ENCODE data around the gene MON1A.

MON1A gene

DNA sequence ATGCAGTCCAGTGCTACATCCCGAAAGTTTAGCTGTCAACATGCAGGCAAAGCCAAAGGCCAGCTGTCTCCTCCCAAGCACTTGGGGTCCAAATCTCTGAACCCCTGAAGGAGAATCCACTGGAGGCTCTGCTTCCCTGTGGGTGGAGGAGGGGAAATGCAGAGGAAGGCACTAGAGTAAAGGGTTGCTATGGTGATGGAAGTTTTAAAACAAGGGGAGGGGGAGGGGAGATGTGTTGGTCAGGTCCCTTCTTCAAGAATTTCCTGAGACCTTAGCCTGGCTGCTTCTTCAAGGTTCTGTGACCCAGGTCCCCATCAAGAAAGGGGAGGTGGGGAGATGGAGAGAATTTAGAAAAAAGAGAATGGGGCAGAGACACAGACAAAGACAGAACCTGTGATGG lies 62.2 kb downstream of the MON1A start:
- TF ChIP-seq, protein P1, sequence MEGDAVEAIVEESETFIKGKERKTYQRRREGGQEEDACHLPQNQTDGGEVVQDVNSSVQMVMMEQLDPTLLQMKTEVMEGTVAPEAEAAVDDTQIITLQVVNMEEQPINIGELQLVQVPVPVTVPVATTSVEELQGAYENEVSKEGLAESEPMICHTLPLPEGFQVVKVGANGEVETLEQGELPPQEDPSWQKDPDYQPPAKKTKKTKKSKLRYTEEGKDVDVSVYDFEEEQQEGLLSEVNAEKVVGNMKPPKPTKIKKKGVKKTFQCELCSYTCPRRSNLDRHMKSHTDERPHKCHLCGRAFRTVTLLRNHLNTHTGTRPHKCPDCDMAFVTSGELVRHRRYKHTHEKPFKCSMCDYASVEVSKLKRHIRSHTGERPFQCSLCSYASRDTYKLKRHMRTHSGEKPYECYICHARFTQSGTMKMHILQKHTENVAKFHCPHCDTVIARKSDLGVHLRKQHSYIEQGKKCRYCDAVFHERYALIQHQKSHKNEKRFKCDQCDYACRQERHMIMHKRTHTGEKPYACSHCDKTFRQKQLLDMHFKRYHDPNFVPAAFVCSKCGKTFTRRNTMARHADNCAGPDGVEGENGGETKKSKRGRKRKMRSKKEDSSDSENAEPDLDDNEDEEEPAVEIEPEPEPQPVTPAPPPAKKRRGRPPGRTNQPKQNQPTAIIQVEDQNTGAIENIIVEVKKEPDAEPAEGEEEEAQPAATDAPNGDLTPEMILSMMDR (IDR thresholded peaks at IDR 0.05; ENCODE audit: low read length, missing control alignments) = no peak
- H3K4me3 ChIP-seq (replicated peaks; ENCODE audit: low read depth, low read length) = no peak overlapping the region
- no peak for DNase-seq (ENCODE audit: low read depth)

DNA sequence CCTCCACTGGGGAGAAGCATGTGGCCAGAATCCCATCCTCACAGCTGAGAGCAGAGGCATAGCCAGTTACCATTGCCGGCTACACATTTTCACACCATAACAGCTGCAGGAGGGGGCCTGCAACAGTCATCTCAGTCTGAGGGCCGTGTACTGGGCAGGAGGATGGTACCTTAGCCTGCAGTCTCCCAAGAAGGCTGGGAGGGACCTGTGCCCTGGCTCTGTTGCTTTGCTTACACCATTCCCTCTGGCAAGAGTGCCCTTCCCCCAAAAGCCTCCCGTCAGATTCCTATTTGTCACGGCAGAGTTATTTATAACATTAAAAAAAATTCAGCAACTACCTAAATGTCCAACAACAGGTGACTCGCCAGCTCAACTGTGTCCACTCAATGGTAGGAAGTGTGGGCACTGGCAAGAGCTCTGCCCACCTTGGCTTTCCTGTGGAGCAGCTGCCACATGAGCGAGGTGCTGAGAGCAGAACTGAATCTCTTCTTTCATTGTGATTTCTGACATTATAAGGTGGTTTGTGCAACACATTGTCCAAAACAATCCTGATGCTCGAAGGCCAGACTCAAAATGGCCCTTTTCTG lies 64.3 kb downstream of the MON1A start:
- no peak for DNase-seq (ENCODE audit: low read depth)
- H3K4me3 ChIP-seq (replicated peaks; ENCODE audit: low read depth, low read length) = no peak overlapping the region
- TF ChIP-seq, protein P1 (IDR thresholded peaks at IDR 0.05; ENCODE audit: low read length, missing control alignments) = no peak

DNA sequence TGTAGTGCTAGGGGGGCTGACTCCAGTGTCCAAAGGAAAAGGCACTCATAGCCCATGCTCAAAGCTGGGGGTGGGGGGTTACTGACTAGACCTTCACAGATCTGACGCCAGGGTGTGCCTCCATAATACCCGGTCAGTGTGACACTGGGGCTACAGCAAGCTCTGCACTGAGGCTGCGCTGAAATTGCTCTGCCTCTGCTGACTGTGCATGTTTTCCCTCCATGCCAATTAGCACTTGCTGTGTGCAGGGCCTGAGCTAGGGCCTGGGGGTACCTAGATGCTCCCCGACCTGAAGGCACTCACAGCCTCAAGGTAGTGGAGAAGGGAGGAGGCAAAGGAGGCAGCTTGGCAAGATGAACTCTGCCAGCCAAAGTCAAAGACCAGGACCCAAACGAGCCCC lies 65.1 kb downstream of the MON1A start:
- no peak overlapping the region for H3K4me3 ChIP-seq (replicated peaks; ENCODE audit: low read depth, low read length)
- TF ChIP-seq, protein P1 (IDR thresholded peaks at IDR 0.05; ENCODE audit: low read length, missing control alignments) = no peak
- DNase-seq (ENCODE audit: low read depth) = no peak

DNA sequence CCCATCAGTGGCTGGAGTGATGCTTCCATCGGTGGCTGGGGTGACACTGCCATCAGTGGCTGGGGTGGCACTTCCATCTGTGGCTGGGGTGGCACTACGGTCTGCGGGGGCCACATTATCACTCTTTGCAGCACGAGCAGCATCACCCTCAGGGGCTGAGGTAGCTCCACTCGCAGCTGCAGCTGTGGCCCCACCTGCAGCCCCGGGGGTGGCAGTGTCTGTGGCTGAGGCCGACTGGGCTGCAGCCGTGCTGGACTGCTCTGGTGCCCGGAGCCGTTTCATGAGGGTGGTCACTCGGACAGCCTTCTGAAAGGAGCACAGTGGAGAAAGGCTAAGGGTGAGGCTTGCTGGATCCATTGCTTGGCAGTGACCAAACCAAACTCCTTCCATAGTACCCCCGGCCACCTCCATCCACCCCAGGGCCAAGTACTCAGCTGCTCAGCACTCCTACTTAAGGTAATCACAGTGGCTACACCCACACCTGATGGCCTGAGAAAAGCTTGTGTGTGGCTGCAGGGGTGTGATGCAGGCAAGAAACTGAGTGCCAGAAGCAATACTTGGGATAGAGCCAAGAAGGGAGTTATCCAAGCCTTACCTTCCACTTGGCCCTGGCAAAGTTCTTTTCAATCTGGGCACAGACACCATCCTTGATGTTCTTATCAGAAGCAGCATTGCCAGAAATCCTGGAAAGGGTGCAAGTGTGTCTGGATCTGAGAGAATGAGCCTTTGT lies 69.9 kb downstream of the MON1A start:
- TF ChIP-seq, protein P1 (IDR thresholded peaks at IDR 0.05; ENCODE audit: low read length, missing control alignments) = no peak
- H3K4me3 ChIP-seq (replicated peaks; ENCODE audit: low read depth, low read length) = no peak overlapping the region
- no peak for DNase-seq (ENCODE audit: low read depth)

Measured in fibroblast of pulmonary artery (primary cell).